ENCODE results near the gene CCBE1.

CCBE1 gene

DNA sequence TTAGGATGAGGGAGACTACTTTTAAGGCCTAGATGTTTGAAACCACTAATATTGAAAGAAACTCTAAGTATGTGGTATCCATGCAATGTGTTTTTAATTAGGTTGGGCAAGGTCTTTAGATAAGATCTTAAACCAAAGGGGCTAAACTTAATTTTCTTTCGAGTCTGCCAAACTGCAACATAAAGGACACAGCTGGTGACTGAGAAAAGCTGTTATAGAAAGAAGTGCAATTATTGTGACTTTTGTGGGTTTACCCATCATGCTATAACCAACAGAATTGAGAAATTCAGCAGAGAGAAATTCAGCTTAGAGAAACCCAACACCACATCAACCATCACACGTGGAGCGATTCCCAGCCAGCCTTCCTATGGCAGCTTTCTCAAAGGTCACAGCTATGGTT lies 218.6 kb downstream of the CCBE1 start:
- TF ChIP-seq TAF1 (IDR thresholded peaks at IDR 0.05; ENCODE audit: borderline replicate concordance, insufficient read depth, low read length): no peak
- no peak for TF ChIP-seq FOXP2 (optimal IDR thresholded peaks at IDR 0.05; ENCODE audit: borderline replicate concordance, extremely low read depth, extremely low read length, insufficient read depth)
- TF ChIP-seq, protein P1, sequence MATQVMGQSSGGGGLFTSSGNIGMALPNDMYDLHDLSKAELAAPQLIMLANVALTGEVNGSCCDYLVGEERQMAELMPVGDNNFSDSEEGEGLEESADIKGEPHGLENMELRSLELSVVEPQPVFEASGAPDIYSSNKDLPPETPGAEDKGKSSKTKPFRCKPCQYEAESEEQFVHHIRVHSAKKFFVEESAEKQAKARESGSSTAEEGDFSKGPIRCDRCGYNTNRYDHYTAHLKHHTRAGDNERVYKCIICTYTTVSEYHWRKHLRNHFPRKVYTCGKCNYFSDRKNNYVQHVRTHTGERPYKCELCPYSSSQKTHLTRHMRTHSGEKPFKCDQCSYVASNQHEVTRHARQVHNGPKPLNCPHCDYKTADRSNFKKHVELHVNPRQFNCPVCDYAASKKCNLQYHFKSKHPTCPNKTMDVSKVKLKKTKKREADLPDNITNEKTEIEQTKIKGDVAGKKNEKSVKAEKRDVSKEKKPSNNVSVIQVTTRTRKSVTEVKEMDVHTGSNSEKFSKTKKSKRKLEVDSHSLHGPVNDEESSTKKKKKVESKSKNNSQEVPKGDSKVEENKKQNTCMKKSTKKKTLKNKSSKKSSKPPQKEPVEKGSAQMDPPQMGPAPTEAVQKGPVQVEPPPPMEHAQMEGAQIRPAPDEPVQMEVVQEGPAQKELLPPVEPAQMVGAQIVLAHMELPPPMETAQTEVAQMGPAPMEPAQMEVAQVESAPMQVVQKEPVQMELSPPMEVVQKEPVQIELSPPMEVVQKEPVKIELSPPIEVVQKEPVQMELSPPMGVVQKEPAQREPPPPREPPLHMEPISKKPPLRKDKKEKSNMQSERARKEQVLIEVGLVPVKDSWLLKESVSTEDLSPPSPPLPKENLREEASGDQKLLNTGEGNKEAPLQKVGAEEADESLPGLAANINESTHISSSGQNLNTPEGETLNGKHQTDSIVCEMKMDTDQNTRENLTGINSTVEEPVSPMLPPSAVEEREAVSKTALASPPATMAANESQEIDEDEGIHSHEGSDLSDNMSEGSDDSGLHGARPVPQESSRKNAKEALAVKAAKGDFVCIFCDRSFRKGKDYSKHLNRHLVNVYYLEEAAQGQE (IDR thresholded peaks at IDR 0.05; ENCODE audit: insufficient read depth in 1 of 2, low read depth in 2 of 2, low read length in 2 of 2): no peak
- no peak for TF ChIP-seq POLR2AphosphoS5 (IDR thresholded peaks at IDR 0.05; ENCODE audit: low read depth, low read length)
- TF ChIP-seq SIN3A (IDR thresholded peaks at IDR 0.05; ENCODE audit: borderline replicate concordance, insufficient read depth, low read length): no peak

DNA sequence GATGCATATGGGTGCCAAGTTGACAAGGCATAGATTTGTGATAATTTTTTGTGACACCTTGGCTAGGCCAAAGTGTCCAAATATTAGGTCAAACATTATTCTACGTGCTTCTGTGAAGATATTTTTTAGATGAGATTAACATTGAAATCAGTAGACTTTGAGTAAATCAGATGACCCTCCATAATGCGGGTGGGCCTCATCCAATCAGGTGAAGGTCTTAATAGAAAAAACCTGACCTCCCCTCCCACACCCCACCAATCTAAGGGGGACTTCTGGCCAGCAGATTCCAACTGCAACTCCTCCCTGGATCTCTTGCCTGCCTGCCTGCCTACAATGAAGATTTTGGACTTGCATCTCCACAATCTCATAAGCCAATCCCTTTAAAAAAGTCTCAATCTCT lies 219.4 kb downstream of the CCBE1 start:
- no peak for TF ChIP-seq TAF1 (IDR thresholded peaks at IDR 0.05; ENCODE audit: borderline replicate concordance, insufficient read depth, low read length)

DNA sequence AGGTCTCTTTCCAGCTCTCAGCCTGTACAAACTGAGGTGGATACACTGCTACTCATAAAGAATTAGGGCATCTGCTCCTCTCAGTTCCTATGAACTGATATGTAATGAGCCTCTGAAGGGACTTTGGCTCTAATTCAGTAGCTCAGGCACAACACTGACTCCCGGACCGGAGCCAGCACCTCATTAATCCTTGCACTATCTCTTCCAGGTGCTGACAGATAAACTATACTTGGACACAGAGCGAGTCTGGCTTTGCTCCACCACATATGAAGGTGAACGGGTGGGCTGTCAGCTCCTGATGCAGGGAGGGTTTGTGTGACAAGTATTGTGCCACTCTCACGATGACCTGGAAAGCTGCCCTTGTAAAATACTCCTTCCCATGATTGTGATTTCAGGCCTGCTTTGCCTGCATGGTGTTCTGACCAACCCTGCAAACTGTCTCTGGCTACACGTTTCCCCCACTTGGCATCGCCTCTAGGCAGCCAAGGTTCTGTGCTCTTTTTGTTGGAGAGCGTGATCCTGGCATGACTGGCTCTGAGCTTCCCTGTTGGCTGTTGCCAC lies 226.6 kb downstream of the CCBE1 start:
- TF ChIP-seq, protein P1 (IDR thresholded peaks at IDR 0.05; ENCODE audit: insufficient read depth in 1 of 2, low read depth in 2 of 2, low read length in 2 of 2): no peak
- TF ChIP-seq FOXP2 (optimal IDR thresholded peaks at IDR 0.05; ENCODE audit: borderline replicate concordance, extremely low read depth, extremely low read length, insufficient read depth) (no peak), SIN3A (IDR thresholded peaks at IDR 0.05; ENCODE audit: borderline replicate concordance, insufficient read depth, low read length) (no peak), POLR2AphosphoS5 (IDR thresholded peaks at IDR 0.05; ENCODE audit: low read depth, low read length) (no peak), TAF1 (IDR thresholded peaks at IDR 0.05; ENCODE audit: borderline replicate concordance, insufficient read depth, low read length) (no peak)

DNA sequence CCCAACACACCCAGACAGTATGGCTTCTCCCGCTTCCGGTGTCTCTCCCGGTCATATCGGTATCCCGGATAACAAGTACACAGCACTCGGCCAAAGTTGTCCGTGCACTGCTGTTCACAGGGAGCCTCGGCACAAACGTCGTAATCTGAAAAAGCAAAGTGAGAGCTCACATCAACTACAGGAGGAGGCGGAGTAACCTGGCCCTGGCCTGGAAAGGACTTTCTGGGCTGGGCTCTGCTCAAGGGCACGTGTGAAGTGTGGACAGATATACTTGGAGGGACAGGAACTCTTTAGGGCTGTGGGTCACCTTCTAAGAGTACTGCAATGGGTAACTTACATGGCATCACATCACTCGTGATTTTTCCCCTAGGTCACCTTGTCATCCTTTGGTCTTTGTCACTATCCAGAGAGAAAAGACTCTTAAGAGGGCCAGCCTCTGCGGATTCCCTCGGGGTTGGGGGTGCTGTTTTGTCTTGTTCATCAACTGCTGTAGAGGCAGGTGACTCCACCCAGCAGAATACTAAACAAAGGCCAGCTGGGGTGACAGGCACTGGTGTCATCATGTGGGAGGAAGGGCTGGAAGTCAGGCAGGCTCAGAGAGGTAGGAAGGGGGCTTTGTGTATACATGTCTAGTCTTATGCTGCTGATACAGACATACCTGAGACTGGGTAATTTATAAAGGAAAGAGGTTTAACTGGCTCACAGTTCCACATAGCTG lies 227.6 kb downstream of the CCBE1 start:
- TF ChIP-seq, protein P1 (IDR thresholded peaks at IDR 0.05; ENCODE audit: insufficient read depth in 1 of 2, low read depth in 2 of 2, low read length in 2 of 2): no peak
- no peak for TF ChIP-seq POLR2AphosphoS5 (IDR thresholded peaks at IDR 0.05; ENCODE audit: low read depth, low read length)

DNA sequence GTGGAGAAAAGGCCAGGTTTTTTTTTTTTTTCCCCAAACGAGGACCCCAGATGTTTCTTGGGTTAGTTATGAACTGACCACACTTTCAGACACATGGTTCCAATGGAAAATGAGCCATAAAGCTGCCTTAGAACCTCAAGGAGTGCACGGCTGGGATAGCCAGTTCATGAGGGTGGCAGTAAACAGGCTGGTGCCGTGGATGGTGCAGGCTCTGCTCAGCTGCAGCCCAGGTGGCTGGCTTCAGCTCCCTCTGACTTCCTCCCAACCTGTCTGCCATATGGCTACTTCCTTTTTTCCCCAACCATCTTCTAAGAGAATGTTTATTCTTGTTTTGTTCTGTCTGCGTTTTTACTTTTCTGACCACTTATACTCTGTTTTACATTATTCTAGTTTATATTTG lies 228.4 kb downstream of the CCBE1 start:
- TF ChIP-seq FOXP2 (optimal IDR thresholded peaks at IDR 0.05; ENCODE audit: borderline replicate concordance, extremely low read depth, extremely low read length, insufficient read depth) (no peak), SIN3A (IDR thresholded peaks at IDR 0.05; ENCODE audit: borderline replicate concordance, insufficient read depth, low read length) (no peak), TAF1 (IDR thresholded peaks at IDR 0.05; ENCODE audit: borderline replicate concordance, insufficient read depth, low read length) (no peak), POLR2AphosphoS5 (IDR thresholded peaks at IDR 0.05; ENCODE audit: low read depth, low read length) (no peak)
- TF ChIP-seq, protein P1 (IDR thresholded peaks at IDR 0.05; ENCODE audit: insufficient read depth in 1 of 2, low read depth in 2 of 2, low read length in 2 of 2): no peak

Data from PFSK-1 (cell line).